Liver (tissue), 3 donors: ENCODE results near the gene STAT3.

Experiments used
- CTCF ChIP-seq: fragments of 150-350 bp; IDR thresholded peaks from 2 replicates; pipeline ENCODE4 v1.5.1; 2017; ENCODE audit warnings: improper control_type of control experiment, low read depth, low read length; ENCODE audit not compliant: missing input control
- EGR1 ChIP-seq, 2 donors: IDR thresholded peaks; 2 replicates each; pipeline ENCODE4 v1.6.1; 2016 to 2018; ENCODE audit warnings: antibody characterized with exemption in 2 of 2, low read depth in 2 of 2
- RAD21 ChIP-seq, 2 donors: IDR thresholded peaks; 2 replicates each; pipeline ENCODE4 v1.6.1; 2016; ENCODE audit warnings: antibody characterized with exemption in 2 of 2, mild to moderate bottlenecking in 2 of 2
- SP1 ChIP-seq: IDR thresholded peaks from 2 replicates; pipeline ENCODE4 v1.6.1; 2018; ENCODE audit warnings: antibody characterized with exemption, mild to moderate bottlenecking
- donor health status: healthy.
- donor health status: healthy.

GRCh38 chr17:42312285-42313130 is 75.7 kb downstream of the STAT3 start:
- TF ChIP-seq CTCF (peak; percentile 52), EGR1 (IDR thresholded peaks at IDR 0.05; ENCODE audit: low read depth in 2 of 2) (no peak), SP1 (no peak), RAD21 (IDR thresholded peaks at IDR 0.05) (peak; percentile 75 to 81)
